ENCODE data around the gene SERTAD1. TPM values are rescaled to one million over a fixed set of nuclear protein-coding genes. Genes with fewer than 3 reads are reported as not detected.

SERTAD1 gene
- total and polyA plus RNA-seq, 2 of the 8 experiments (the other 6 are each of a cell fraction or from before 2014, with no cell fraction given): 5.4 to 6.6 TPM

- TF ChIP-seq CHD7 (IDR thresholded peaks at IDR 0.05; ENCODE audit: insufficient replicate concordance, low read length): no peak
- no peak for TF ChIP-seq SP2 (IDR thresholded peaks at IDR 0.05; ENCODE audit: low read length)
- no peak for TF ChIP-seq CBX5 (IDR thresholded peaks at IDR 0.05; ENCODE audit: low read depth, low read length)
- TF ChIP-seq SAP30 (IDR thresholded peaks at IDR 0.05; ENCODE audit: insufficient read depth, insufficient replicate concordance, low read length): no peak
- no peak for TF ChIP-seq YY1 (IDR thresholded peaks at IDR 0.05; ENCODE audit: low read depth, low read length)
- no peak for TF ChIP-seq CEBPB (IDR thresholded peaks at IDR 0.05; ENCODE audit: low read depth, low read length)
- TF ChIP-seq HDAC2 (IDR thresholded peaks at IDR 0.05; ENCODE audit: borderline replicate concordance in 1 of 2, low read depth in 2 of 2, low read length in 2 of 2): no peak
- TF ChIP-seq USF2 (IDR thresholded peaks at IDR 0.05; ENCODE audit: low read length): no peak
- no peak for TF ChIP-seq TAF1 (IDR thresholded peaks at IDR 0.05; ENCODE audit: low read depth, low read length)
- TF ChIP-seq MAFK (IDR thresholded peaks at IDR 0.05; ENCODE audit: low read depth, low read length): no peak
Observed at GRCh38 chr19:40383668-40384248, 42.0 kb downstream of the SERTAD1 start (continued).
